NT2/D1 (cell line): ENCODE measurements around the gene FBXL7.

Experiments used
- DNase-seq: peaks from one replicate; pipeline ENCODE4 v3.0.0-alpha.2; 2011; ENCODE audit warnings: low read depth, low spot score
- H3K27me3 ChIP-seq: 2 replicates; pipeline ENCODE4 v1.6.0; 2011; ENCODE audit warnings: mild to moderate bottlenecking; ENCODE audit not compliant: insufficient read length, insufficient read depth
- H3K36me3 ChIP-seq: 2 replicates; pipeline ENCODE4 v1.6.1; 2011; ENCODE audit warnings: mild to moderate bottlenecking, low read length, mixed read lengths; ENCODE audit not compliant: insufficient read depth, insufficient read length
- H3K4me1 ChIP-seq: 2 replicates; pipeline ENCODE4 v1.5.1; 2011; ENCODE audit not compliant: insufficient read depth, insufficient read length
- H3K4me3 ChIP-seq: 2 replicates; pipeline ENCODE4 v1.5.1; 2011; ENCODE audit warnings: low read depth; ENCODE audit not compliant: insufficient read length
- H3K9ac ChIP-seq: 2 replicates; pipeline ENCODE4 v1.6.0; 2011; ENCODE audit warnings: low read depth; ENCODE audit not compliant: insufficient read length
- H3K9me3 ChIP-seq: 2 replicates; pipeline ENCODE4 v1.5.1; 2011; ENCODE audit warnings: mild to moderate bottlenecking, low read length; ENCODE audit not compliant: insufficient read depth
- SUZ12 ChIP-seq: IDR thresholded peaks from 2 replicates; pipeline ENCODE4 v1.6.1; 2011; ENCODE audit not compliant: insufficient read length, insufficient read depth; ENCODE audit errors: extremely low read depth
- YY1 ChIP-seq: IDR thresholded peaks from 2 replicates; pipeline ENCODE4 v1.6.1; 2011; ENCODE audit not compliant: insufficient read length, insufficient read depth
- ZNF274 ChIP-seq: IDR thresholded peaks from 2 replicates; pipeline ENCODE4 v1.6.1; 2011; ENCODE audit warnings: mild to moderate bottlenecking, low read depth, low read length

Gene FBXL7

DNA sequence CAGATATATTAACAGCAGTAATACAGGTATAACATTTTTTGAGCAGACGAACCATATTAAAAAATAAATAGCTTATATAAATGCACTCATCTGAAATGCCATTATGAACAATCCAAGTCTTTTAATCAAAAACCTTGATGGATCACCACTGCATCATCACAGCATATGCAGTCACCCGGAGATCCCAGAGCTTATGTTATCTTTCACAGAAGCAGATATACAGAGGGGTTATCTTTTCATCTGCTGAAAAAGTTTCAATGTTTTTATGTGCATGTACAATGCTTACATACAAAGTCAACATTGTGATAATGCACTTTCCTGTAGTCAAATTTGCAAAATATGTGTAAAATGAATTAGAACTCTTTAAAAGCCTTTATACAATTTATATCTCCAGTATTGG, 211.9 kb downstream of the FBXL7 start:
- no peak overlapping the region for H3K4me3 ChIP-seq
- H3K27me3 ChIP-seq, result no peaks in the 10 kb centered on the region
- H3K9ac ChIP-seq, result no peak overlapping the region
- no peak for DNase-seq
- H3K36me3 ChIP-seq, result no peaks in the 10 kb centered on the region
- no peaks in the 10 kb centered on the region for H3K4me1 ChIP-seq
- H3K9me3 ChIP-seq, result no peaks in the 10 kb centered on the region
- TF ChIP-seq ZNF274 (no peak), SUZ12 (no peak), YY1 (no peak)

DNA sequence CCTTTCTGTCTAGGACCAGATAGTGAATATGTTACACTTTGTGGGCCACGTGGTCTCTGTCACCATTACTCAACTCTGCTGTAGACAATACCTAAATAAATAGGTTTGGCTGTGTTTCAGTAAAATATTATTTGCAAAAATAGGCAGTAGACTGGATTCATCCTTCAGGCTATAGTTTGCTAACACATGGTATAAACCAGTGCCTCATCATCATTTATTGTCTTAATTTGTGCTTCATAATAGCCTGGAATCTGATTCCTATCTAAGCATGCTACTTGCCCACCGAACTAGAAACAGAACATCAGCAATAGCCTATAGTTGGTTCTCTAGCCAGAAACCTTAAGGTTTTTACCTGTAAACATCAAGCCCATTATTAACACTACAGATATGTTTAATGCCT, 215.6 kb downstream of the FBXL7 start:
- H3K9ac ChIP-seq, result no peak overlapping the region
- DNase-seq, result no peak
- H3K4me3 ChIP-seq, result no peak overlapping the region
- H3K27me3 ChIP-seq, result no peaks in the 10 kb centered on the region
- H3K9me3 ChIP-seq, result no peaks in the 10 kb centered on the region
- no peak for TF ChIP-seq YY1
- no peak for TF ChIP-seq ZNF274
- no peak for TF ChIP-seq SUZ12
- H3K4me1 ChIP-seq, result no peaks in the 10 kb centered on the region
- no peaks in the 10 kb centered on the region for H3K36me3 ChIP-seq

DNA sequence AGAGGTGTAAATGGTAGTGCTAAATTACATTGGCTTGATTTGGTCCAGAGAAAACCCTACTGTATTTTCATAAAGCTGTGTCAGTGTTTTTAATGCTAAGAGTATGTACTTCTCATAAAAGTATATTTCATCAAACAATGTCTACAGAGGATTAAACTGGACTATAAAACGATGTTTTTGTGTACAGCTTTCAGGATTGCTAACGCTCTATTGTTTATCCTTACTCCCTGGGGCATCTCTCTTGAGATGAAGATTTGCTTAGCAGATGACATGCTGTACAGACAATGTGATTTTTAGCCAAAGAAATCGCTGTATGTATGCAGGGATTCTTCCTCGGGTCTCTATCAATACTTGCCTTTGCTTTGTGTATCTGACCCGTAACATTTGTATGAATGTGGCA, 216.0 kb downstream of the FBXL7 start:
- Histone ChIP-seq H3K4me3 (no peak overlapping the region), H3K27me3 (no peaks in the 10 kb centered on the region), H3K9me3 (no peaks in the 10 kb centered on the region), H3K36me3 (no peaks in the 10 kb centered on the region), H3K4me1 (no peaks in the 10 kb centered on the region), H3K9ac (no peak overlapping the region)
- DNase-seq, result no peak
- no peak for TF ChIP-seq ZNF274
- no peak for TF ChIP-seq YY1
- no peak for TF ChIP-seq SUZ12

DNA sequence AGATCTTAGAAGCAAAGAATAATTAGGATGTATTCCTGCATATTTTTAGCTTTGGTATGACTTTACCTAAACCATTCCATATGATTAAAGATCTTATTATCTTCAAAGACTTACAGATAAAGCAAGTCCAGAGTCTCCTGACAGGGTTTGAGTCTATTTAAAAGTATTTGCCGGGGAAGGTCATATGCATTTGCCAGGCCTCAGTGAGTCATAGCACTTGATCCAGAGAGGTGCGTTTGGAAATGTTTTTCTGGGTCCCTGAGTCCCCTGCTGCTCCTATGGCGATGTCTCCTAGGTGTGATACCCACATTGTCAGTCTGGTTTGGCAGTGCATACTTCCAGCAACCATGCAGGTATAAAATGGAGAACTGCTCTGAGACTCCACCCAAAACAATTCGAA, 217.0 kb downstream of the FBXL7 start:
- Histone ChIP-seq H3K36me3 (no peaks in the 10 kb centered on the region), H3K9me3 (no peaks in the 10 kb centered on the region), H3K9ac (no peak overlapping the region), H3K4me1 (no peaks in the 10 kb centered on the region), H3K4me3 (no peak overlapping the region), H3K27me3 (no peaks in the 10 kb centered on the region)
- DNase-seq, result no peak
- TF ChIP-seq SUZ12 (no peak), YY1 (no peak), ZNF274 (no peak)

DNA sequence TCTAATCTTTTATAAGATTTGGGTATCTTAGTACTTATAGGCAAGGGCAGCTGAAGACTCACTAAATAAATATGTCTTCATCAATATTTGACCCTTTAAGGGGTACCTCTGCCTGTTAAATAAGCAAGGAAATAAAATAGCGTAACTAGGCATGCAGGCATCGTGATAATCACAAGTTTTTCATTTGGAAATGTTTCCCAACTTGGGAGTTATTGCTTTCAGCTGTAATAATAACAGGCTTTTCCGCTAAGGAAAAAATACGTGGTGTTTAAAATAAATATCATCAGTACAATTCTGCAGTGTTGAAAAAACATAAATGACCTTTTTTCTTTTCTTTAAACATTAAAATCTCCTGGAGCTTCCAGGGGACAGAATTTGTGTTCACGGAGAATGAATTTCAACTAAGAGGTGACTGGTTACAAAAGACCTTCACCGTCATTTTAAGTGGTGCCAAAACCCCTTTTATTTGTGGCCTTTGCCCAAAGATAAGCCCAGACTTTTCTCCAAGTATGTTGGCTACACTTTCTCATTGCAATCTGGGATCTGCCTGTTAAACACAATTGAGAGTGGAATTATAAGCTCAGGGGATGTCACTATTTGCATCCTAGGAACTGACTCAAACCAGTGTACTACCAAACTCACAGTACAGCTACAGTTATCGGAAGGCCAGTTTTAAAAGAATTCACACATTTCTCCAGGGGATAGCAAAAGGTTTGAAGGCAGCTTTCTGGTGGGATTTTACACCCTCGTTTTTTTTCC, 218.6 kb downstream of the FBXL7 start:
- H3K27me3 ChIP-seq, result no peaks in the 10 kb centered on the region
- DNase-seq, result no peak
- no peaks in the 10 kb centered on the region for H3K4me1 ChIP-seq
- no peak for TF ChIP-seq YY1
- TF ChIP-seq SUZ12, result no peak
- TF ChIP-seq ZNF274, result no peak
- no peaks in the 10 kb centered on the region for H3K9me3 ChIP-seq
- no peaks in the 10 kb centered on the region for H3K36me3 ChIP-seq
- H3K9ac ChIP-seq, result no peak overlapping the region
- no peak overlapping the region for H3K4me3 ChIP-seq

DNA sequence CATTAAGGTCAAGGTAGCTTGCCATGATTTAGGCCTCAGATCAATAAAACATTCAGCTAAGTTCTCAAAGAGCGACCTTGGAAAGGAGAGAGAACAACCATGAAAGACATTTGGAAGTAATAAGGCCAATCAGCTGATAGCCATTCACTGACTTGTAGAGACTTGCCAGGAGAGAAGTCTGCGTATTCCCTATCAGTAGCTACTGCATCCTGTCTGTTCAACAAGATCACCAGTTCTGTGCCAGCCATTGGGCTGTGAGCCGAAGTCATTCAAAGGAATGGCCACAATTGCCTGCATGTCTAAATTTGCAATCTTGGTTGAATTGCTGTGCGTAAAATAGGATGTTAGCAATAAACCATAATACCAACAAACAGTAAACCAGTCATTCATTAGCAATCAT, 219.8 kb downstream of the FBXL7 start:
- no peaks in the 10 kb centered on the region for H3K4me1 ChIP-seq
- H3K4me3 ChIP-seq, result no peak overlapping the region
- no peaks in the 10 kb centered on the region for H3K27me3 ChIP-seq
- no peak overlapping the region for H3K9ac ChIP-seq
- H3K9me3 ChIP-seq, result no peaks in the 10 kb centered on the region
- DNase-seq, result no peak
- H3K36me3 ChIP-seq, result no peaks in the 10 kb centered on the region
- TF ChIP-seq SUZ12 (no peak), ZNF274 (no peak)

DNA sequence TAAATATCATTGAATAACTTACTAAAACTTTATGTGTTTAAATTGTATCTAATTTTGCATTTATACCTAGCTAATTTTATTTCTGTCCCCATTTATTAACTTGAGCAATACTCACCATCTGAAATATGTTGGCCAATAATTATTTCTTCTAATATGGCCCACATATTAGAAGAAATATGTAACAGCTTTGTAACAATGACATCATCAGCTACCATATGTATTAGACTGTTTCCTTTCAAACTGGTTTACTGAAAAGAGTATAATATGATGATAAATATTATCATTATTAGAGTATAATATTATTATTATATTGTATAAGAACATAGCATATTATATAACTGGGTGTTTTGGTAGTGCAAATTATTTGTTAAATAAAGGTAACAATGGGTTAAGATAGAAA, 220.5 kb downstream of the FBXL7 start:
- Histone ChIP-seq H3K9me3 (no peaks in the 10 kb centered on the region), H3K4me3 (no peak overlapping the region), H3K9ac (no peak overlapping the region), H3K4me1 (no peaks in the 10 kb centered on the region), H3K27me3 (no peaks in the 10 kb centered on the region), H3K36me3 (no peaks in the 10 kb centered on the region)
- no peak for TF ChIP-seq YY1
- TF ChIP-seq ZNF274, result no peak
- no peak for TF ChIP-seq SUZ12
- no peak for DNase-seq

DNA sequence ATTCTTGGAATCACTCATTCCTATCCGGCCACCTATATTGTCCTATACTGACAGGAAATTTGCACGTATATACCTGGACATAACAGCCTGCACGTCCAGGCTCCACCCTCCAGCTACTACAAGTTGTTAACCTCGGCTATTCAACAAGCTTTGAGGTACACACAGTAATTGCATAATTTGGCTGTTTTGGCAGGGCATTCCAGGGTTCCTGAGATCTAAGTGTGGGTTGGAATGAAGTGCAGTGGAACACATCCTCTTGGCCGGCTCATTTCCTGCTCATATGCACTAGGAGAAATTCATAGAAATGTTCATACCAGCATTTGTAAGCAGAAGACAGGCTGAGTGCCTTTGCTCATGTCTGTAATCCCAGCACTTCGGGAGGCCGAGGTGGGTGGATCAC, 222.3 kb downstream of the FBXL7 start:
- Histone ChIP-seq H3K4me3 (no peak overlapping the region), H3K9me3 (peaks cover 6% of the 10 kb centered on the region; the same call in 1 of the 2 replicates), H3K36me3 (no peaks in the 10 kb centered on the region), H3K9ac (no peak overlapping the region), H3K4me1 (no peaks in the 10 kb centered on the region), H3K27me3 (no peaks in the 10 kb centered on the region)
- TF ChIP-seq SUZ12 (no peak), ZNF274 (no peak), YY1 (no peak)
- no peak for DNase-seq
